Brain microvascular endothelial cell (primary cell): ENCODE data around the gene CCDC12.

Experiments
- DNase-seq: peaks from one replicate; pipeline ENCODE4 v3.0.0-alpha.2; 2020
- H3K27ac ChIP-seq: fragments of 250-450 bp; sonication (Bioruptor Pico); 2 replicates; pipeline ENCODE4 v1.5.1; 2020; ENCODE audit warnings: mild to moderate bottlenecking, moderate library complexity
- H3K27me3 ChIP-seq: fragments of 250-450 bp; sonication (Bioruptor Pico); replicated peaks from 2 replicates; pipeline ENCODE4 v1.5.1; 2020; ENCODE audit warnings: mild to moderate bottlenecking
- H3K36me3 ChIP-seq: fragments of 250-450 bp; sonication (Bioruptor Pico); replicated peaks from 2 replicates; pipeline ENCODE4 v1.5.1; 2020; ENCODE audit warnings: mild to moderate bottlenecking
- H3K4me3 ChIP-seq: 2 replicates; pipeline ENCODE4 v1.5.1; 2011; ENCODE audit warnings: low read depth, mild to moderate bottlenecking, control low read depth, low read length, moderate library complexity
- CTCF ChIP-seq: IDR thresholded peaks from 2 replicates; pipeline ENCODE4 v1.5.1; 2011; ENCODE audit warnings: low read depth, mild to moderate bottlenecking, moderate library complexity, low read length, control low read depth, inconsistent platforms; ENCODE audit errors: missing control alignments
- in situ Hi-C: cut with HindIII; loops from 2 replicates; pipeline ENCODE4 v1.10.0; 2017; ENCODE audit warnings: low sequenced_read_pairs, low pct_ligation_motif_present

Gene CCDC12

GRCh38 chr3:46955801-46956259 is 20.7 kb downstream of the CCDC12 start:
- H3K36me3 ChIP-seq, result no peaks in the 10 kb centered on the region
- no peaks in the 10 kb centered on the region for H3K27me3 ChIP-seq
- in situ Hi-C loops, result no loop called here
- DNase-seq, result no peak
- H3K4me3 ChIP-seq, result no peak overlapping the region
- no peak overlapping the region for H3K27ac ChIP-seq
- TF ChIP-seq CTCF, result no peak

- TF ChIP-seq CTCF, result no peak
- no peak overlapping the region for H3K27ac ChIP-seq
Observed at GRCh38 chr3:46955157-46955556, 21.4 kb downstream of the CCDC12 start.

GRCh38 chr3:46954178-46954577 is 22.4 kb downstream of the CCDC12 start:
- no peak for TF ChIP-seq CTCF
- Histone ChIP-seq H3K27me3 (no peaks in the 10 kb centered on the region), H3K27ac (no peak overlapping the region), H3K4me3 (no peak overlapping the region), H3K36me3 (no peaks in the 10 kb centered on the region)
- no peak for DNase-seq
- in situ Hi-C loops, result no loop called here

More at GRCh38 chr3:46955157-46955556, 21.4 kb downstream of the CCDC12 start:
- Histone ChIP-seq H3K36me3 (no peaks in the 10 kb centered on the region), H3K27me3 (no peaks in the 10 kb centered on the region), H3K4me3 (no peak overlapping the region)
- in situ Hi-C loops, result no loop called here
- DNase-seq, result no peak

GRCh38 chr3:46953234-46954010 is 23.1 kb downstream of the CCDC12 start:
- H3K27ac ChIP-seq, result no peak overlapping the region
- H3K36me3 ChIP-seq, result no peaks in the 10 kb centered on the region
- no peak overlapping the region for H3K4me3 ChIP-seq
- no peak for DNase-seq
- no peak for TF ChIP-seq CTCF
- in situ Hi-C loops, result no loop called here
- H3K27me3 ChIP-seq, result no peaks in the 10 kb centered on the region

- H3K36me3 ChIP-seq, result no peaks in the 10 kb centered on the region
- H3K4me3 ChIP-seq, result no peak overlapping the region
- DNase-seq, result no peak
- in situ Hi-C loops, result no loop called here
- no peak for TF ChIP-seq CTCF
- no peaks in the 10 kb centered on the region for H3K27me3 ChIP-seq
- no peak overlapping the region for H3K27ac ChIP-seq
Observed at GRCh38 chr3:46952813-46953212, 23.7 kb downstream of the CCDC12 start.
